GM19455 (cell line): ENCODE data around the gene QRICH1.

ENCODE experiments used
- ATAC-seq: cut with Tn5 transposase; IDR thresholded peaks from one replicate; pipeline ENCODE4 v1.9.1; 2021; ENCODE audit not compliant: unreplicated experiment

QRICH1 gene, protein sequence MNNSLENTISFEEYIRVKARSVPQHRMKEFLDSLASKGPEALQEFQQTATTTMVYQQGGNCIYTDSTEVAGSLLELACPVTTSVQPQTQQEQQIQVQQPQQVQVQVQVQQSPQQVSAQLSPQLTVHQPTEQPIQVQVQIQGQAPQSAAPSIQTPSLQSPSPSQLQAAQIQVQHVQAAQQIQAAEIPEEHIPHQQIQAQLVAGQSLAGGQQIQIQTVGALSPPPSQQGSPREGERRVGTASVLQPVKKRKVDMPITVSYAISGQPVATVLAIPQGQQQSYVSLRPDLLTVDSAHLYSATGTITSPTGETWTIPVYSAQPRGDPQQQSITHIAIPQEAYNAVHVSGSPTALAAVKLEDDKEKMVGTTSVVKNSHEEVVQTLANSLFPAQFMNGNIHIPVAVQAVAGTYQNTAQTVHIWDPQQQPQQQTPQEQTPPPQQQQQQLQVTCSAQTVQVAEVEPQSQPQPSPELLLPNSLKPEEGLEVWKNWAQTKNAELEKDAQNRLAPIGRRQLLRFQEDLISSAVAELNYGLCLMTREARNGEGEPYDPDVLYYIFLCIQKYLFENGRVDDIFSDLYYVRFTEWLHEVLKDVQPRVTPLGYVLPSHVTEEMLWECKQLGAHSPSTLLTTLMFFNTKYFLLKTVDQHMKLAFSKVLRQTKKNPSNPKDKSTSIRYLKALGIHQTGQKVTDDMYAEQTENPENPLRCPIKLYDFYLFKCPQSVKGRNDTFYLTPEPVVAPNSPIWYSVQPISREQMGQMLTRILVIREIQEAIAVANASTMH

DNA sequence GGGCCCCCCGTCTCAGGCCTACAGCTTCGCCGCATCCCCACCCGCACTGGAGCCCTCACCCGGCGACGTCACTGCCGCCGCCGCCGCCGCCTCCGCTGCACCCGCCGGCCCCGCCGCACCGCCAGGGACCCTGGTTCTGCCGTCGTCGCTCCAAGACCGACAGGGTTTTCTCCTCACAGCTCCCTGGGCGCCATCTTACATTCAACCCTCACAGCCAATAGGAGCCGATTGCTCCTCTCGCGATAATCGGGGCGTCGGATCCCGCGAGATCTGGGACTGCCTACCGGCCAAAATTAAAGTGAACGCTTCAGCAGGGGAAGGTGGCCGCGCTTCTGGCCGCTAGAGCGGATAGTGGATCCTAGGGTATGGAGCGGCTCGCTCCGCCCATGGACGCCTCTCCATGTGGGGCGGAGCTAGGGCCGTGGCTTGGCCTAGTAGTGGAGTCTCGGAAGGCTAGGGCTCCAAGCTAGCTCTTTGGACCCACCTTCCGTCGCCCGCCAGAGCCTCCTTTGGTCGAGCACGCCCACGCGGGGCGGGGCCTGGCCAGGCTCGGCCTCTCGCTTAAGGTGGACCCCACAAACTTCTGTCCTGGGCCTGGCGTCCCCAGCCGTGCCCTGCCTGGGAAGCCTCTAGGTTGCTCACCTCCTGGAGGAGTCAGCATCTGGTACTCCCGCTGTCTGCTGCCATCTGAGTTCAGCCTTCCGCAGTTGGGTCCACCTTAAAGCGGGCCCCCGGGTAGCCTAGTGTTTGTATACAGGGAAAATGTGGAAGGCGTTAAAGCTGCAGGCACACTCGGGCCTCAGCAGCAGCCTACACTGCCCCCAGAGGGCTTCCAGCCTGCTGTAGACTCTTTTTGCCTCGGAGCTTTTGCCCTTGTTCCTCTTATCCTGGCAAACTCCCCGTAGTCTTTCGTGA, at the start of gene QRICH1:
TSS of gene QRICH1 (minus strand) at position 219 of the 915 bp plus-strand sequence. CDS start 17,054 bp downstream, outside the sequence.
- ATAC-seq: peak; percentile 80

DNA sequence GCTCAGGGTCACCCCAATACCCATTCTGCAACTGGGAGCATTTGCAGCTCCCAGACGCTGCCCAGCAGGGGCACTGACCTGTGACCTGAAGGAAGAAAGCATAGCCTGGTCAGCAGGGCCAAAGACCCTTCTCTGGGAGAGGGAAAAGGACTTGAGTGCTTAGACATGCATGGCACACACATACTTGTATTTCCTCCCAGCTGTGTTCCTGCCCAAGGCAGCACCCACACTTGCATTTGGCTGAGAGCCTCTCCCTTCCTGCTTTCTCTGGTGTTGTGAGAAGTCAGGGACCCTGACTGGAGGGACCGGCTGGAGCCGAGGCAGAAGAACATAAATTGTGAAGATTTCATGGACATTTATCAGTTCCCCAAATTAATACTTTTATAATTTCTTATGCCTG, 46.2 kb upstream of the QRICH1 start:
- ATAC-seq: no peak

DNA sequence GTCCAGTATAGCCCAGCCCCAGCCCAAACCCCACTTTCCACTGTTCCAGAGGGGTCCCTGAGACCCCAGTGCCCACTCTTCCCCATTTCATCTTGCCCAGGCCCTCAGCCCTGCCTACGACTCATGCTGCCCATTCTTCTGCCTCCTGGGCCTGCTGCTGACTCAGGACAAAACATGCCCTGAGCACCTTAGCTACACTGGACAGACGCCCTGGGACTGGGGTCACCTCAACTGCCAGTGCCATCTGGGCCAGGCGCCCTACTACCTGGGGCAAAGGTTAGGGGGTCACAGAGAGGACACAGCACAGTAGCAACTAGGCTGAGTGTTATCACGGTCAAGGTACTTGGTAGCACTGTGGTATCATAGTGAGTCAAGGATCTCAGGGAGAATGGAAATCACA, 41.6 kb upstream of the QRICH1 start:
- ATAC-seq: no peak

DNA sequence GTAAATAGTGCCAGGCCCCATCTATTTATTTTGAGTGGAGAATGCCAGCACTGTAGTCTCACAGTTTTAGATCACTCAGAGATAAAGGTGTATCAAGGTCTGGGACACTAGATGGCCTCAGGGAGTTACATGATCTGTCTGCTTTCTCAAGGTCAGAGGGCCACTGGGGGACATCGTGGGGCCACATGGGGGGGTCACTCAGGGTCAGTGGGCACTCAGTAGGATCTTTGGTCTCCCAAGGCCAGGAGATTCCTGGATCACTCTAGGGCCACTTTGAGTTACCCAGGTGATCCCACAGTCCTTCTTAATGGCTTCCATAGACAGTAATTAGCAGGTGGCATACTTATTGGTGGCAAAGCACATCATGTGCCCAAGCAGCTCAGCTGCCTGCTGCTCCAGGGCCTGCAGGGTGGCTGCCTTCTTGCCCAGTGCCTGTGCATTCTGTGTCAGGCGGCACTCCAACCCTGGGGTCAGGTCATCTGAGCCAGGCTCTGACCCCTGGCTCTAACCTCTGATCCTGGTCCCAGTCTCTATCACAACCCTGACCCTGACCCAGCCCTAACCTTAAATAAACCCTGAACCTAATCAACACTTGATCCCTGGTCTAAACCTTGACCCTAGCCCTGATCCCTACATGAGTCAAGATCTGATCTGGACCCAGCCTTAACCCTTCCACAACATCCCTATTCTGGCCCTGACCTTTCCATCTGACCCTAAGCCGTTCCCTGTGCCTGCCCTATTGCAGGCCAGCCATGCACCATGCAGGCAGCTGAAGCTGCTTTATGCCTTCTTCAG, 40.8 kb upstream of the QRICH1 start:
- ATAC-seq: no peak

DNA sequence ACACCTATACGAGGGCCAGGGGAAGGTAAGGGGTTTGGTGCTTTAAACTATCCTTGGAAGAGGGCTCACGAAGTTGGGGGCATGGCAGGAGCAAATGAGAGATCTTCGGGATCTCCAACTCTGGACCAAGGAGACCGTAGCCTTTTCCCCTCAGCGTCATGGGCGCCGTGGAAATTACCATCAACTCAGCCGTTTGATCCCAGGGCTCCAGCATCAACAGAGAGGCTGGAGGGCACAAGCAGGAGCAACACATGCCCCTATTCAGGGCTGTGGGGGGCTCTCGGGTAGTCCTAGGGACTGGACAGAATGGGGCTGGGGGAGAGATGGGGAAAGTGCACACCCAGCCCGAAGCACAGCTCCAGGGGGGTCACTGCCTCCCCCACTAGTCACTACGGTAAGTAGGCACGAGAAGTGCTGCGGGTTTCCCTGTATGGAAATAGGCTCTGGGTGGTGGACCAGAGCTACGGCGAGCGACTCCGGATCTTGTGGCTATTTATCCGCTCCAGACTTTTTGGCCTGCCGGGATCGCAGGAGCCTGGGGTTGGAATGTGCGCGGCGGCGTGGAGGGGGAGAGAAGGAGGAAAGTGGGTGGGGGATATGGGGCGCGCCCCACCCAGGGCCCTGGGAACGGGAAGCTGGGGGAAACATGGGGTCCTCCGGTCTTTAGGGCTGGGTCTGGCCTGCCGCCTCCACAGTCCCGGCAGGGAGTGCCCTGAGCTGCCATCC, 39.5 kb upstream of the QRICH1 start:
- no peak for ATAC-seq

DNA sequence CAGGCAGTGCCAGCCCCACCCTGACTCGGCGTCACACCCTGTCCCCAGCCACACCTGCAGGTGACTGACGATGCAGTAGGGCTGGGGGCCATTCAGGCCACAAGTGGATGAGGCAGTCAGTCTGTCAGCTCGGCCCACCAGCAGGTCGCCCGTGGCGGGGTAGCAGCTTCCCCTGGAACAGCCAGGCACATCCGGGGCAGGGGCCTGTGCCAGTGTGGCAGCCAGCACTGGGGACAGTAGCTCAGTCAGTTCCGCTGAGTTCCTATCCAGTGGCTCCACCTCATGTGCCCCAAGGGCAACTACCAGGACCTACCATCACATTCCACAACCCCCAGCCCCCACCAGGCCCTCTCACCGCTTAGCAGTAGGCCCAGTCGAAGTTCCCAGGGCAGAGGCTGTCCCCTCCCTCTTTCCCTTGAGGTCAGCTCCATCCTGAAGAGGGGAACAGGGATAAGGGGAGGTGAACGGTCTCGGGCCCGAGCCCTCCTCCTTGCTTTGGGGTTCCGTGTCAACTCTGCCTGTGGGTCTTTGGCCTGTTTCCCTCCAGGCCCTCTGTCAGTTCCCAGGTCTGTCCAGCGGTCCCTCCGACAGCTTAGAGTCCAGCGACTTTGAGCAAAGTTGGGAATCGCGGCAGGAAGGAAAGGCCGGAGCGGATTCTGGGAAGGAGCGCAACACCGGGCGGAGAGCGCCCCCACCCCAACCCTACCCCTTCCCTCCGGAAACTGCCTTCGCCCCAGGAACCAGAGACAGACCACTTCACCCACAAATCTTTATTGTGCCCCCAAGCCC, 38.8 kb upstream of the QRICH1 start, which contains the start of gene LAMB2:
TSS of gene LAMB2 (minus strand) at position 614 of the 789 bp plus-strand sequence. CDS start at position 431, 183 bp downstream.
- ATAC-seq: no peak

DNA sequence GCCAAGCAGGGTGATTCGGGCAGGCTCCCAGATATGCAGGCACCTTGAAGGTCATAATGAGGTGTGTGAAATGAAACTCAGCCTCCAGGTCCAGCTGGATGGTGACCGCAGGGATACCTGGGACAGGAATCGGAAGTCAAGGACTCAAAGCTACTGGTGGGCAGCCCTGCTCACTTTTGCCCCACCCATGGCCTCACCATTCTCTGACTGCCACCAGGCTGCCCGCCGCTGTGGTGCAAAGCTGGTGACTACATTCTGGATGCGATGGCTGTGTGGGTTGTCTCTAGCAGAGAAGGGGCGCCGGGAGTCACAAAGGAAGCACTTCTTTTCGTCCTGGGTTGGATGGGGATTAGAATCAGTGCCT, 38.2 kb upstream of the QRICH1 start:
- no peak for ATAC-seq

DNA sequence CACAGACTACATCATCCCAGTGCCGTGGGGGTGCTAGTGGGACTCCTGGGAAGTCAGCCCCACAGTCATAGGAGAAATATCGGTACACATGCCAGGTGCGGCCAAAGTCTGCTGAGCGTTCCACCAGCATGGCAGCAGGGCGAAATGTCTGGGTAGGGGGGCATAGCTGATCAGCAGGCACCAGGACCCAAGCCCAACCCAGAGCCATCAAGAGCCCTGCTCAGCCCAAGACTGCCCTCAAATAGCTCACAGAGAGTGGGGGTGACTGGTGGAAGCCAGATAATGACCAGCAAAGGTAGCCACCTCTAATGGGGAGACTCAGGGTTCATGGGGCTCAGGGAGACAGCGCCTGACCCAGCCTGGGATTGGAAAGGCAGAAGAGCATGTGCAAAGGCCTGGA, 37.7 kb upstream of the QRICH1 start:
- ATAC-seq: no peak

DNA sequence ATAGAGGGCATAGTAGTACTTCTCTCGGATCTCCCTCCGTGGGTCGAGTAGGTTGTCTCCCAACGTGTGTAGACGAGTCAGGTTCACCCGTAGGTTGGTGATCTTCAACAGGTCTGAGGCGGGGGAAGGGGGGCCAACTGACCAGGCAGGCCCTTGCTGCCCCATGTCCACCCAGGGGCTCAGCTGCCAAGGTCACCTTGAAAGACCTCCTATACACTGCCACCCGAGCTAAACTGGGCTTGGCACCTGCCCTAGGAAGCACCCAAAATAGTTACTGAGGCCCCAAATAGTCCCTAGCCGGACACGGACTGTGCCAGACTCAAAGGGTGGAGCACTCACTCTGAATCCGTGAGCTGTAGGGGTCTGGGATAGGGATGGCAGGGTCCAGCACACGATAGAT, 37.2 kb upstream of the QRICH1 start:
- no peak for ATAC-seq

DNA sequence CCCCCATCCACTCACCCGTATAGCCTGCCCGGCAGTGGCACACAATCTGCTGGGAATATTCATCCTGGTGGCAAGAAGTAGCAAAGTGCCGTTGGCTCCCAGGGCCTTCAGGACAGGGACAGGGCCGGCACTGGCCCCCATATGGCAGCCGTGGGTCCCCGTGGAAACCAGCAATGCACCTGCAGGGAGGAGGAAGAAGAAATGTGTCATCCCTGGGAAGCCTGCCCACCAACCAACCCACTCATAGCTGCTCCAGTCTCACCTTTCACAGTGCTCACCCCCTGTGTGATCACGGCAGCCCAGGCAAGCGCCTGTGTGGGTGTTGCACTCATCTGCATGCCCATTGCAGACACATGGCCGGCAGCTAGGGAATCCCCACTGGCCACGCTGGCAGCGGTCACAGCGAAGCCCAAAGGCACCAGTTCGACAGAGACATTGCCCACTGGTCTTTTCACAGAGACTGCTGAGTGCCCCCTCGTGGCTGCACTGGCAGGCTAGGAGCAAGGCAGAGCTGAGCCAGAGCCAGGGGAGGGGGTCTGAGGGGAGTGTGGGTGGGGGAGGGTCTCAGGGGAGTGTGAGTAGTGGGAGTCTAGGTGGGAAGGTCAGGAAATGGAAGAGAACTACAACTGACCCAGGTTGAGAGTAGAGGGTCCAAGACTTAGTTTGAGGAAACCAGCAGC, 31.3 kb upstream of the QRICH1 start:
- ATAC-seq: no peak

DNA sequence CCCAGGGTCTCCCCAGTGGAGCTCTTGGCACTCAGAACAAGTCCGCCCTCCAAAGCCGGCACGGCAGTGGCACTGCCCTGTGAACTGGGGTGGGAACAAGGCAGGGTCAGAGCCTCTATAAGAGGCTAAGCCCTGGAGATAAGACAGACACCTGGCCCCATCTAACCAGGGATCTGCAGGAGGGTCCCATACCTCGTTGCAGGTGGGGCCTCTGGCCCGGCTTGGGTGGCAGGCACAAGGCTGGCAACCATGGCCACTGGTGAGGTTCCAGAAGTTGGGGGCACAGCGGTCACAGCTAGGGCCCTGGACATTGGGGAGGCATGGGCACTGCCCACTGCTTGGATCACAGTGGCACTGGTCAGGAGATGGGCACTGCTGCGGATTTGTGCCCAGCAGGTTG, 30.3 kb upstream of the QRICH1 start:
- no peak for ATAC-seq

DNA sequence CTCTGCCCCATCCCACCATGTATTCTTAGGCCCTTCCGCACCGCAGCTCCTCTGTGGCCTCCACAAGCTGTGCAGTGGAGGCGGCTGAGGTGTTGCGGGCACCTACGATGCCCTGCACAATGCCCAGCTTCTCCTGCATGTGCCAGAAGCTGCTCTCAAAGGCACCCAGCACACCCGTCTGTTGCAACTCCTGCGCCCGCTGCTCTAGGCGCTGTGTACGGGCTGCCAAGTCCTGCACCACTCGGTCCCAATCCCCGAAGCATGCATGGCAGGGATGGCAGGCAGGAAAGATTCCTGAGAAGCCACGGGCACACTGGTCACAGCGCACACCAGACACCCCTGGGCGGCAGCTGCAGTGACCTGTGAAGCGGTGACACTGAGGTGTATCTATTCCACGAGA, 29.8 kb upstream of the QRICH1 start:
- ATAC-seq: no peak

DNA sequence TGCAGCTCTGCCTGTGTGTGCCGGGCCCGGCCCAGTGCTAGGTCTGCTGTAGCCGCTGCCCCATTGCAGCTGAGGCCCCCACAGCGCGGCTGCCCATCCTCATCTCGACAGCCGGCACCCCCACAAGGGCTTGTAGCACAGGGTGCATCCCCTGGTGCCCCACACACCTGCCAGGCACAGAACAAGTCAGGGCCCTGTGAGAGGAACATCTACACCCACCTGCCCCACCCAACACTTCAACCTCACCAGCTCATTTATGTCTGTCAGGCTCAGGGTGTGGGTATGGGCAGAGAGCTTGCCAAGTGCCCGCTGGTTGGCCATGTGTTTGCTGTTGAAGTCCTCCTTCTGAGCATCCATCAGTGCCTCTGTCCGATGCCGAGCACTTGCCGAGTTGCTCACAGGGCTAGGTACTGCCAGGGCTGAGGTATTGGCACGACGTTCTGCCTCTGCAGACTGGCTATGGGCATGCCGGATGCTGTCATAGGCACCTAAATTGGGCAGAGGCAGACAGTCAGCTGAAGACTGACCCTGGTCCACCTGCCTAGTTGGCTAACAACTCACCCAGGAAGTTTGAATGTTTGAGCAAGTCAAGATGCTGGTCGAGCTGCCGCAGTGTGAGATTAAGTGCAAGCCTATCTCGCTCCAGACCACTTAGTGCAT, 29.1 kb upstream of the QRICH1 start:
- no peak for ATAC-seq

DNA sequence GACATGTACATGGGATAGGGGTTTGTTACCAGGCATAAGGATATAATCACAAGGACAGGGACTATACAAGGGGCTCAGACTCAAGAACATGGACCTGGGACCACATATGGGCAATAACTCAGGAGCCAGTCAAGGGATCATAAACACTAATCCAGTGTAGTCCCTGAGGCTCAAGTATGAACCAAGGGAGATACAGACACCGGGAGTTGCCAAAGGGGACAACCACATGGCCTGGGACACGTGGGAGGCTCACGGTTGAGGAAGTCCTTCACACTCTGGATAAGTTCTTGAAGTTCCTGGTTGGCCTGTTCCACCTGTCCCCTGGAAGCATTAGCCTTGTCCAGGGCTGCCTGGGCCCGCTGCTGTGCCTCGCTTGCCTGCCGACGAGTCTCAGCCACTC, 28.6 kb upstream of the QRICH1 start:
- no peak for ATAC-seq

DNA sequence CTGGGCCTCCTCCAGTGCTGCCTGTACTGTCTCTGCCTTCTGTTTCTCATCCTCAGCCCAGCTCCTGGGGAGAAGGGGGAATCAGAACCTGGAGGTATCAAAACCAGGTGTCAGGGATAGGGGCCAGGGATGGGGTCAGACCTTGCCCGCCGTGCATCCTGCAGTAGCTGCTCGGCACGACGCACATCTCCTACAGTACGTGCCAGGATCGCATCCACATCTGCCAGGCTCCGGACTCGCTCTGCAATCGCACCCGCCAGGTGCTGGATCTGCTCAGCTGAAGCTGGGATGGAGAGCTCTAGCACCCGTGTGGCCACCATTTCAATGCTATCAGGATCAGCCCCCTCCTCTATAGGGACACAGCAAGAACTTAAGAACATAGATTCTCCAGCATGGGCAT, 28.2 kb upstream of the QRICH1 start:
- no peak for ATAC-seq

DNA sequence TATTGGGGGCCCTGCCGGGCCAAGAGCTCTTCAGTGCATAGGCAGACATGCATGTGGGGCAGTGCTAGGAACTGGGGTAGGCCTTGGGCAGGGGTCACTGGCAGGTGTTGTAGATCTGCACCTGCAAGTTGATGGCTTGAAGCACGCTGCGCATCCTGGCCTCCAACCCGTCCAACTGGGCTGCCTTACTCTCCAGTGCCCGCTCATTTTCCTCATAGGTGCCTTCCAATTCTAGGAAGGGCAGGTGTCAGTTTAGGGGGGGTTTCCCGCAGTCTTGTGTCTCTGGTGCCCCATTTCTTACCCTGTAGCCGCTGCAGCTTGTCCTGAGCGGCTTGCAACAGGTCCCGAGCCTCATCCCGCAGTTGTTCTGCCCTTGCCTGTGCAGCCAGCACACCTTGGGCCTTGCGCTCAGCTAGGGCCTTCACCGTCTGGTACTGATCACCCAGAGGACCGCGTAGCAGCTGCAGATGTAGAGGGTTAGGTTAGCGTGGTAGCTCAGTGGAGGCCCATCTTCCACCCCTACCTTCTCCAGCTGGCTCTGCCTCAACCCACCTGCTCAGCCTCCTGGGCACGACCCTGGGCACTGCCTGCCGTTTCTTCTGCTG, 27.4 kb upstream of the QRICH1 start:
- no peak for ATAC-seq

DNA sequence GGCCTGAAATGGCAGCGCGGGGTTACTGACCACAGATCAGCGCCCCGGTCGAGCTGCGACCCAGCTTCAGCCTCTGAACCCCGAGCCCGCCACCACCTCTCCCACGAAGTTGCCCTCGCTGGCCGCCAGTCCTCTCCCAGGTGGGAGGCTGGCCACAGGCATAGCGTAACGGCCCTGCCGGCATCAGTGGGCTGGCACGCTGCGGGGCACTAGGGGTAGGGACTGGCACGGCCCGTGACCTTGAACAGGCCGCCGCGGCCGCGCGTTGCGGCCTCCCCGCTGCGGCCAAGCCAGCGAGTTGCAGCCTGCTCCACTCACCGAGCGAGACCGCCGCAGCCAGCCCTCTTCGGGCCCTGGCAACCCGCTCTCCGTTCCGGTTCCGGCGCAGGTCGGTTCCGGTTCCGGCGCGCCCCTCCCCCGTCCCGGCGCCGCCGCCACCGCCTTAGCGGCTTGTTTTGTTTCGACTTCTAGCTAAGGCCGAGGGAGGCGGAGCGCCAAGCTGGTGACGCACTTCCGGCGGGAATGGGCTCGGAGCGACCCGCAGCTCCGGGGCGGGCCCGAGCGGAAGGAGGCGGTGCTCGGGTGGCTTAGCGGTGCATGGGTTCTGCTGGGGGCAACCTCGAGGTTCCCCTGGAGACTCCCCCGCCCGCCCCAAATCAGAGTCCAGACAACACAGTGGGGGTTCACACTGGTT, 26.7 kb upstream of the QRICH1 start, which contains the start of gene USP19:
TSS of gene USP19 (minus strand) at position 386 of the 694 bp plus-strand sequence. CDS start 1,678 bp downstream, outside the sequence.
- ATAC-seq: peak; percentile 88
